Keratinocyte (primary cell): ENCODE results near the gene LLCFC1. TPM values are rescaled to one million over a fixed set of nuclear protein-coding genes. Genes with fewer than 3 reads are reported as not detected.

Experiments used
- DNase-seq: peaks from one replicate; pipeline ENCODE4 v3.0.0-alpha.2; 2011; ENCODE audit warnings: low read depth, missing footprints, low spot score
- FAIRE-seq: peaks from 2 replicates; lab custom pipeline; 2011; peaks lifted over from hg19 to GRCh38; lab: Jason Lieb, UNC
- H2AFZ ChIP-seq: 2 replicates; pipeline ENCODE4 v1.6.0; 2012; ENCODE audit warnings: low read length, control low read depth, inconsistent platforms; ENCODE audit not compliant: control insufficient read depth
- H3K27ac ChIP-seq: 2 replicates; pipeline ENCODE4 v1.5.1; 2011; ENCODE audit warnings: low read length; ENCODE audit not compliant: control insufficient read depth, insufficient read depth
- H3K27me3 ChIP-seq: 3 replicates; pipeline ENCODE4 v1.6.0; 2011; ENCODE audit warnings: low read length; ENCODE audit not compliant: control insufficient read depth, insufficient read depth; ENCODE audit errors: extremely low read depth
- H3K36me3 ChIP-seq, 2 experiments: 2 replicates in 1 of 2; 3 replicates in 1 of 2; pipeline ENCODE4 v1.5.1; 2011; ENCODE audit warnings: low read length in 2 of 2, mild to moderate bottlenecking in 1 of 2; ENCODE audit not compliant: control insufficient read depth in 2 of 2, insufficient read depth in 2 of 2; ENCODE audit errors: extremely low read depth in 1 of 2
- H3K4me1 ChIP-seq: 3 replicates; pipeline ENCODE4 v1.5.1; 2011; ENCODE audit warnings: low read length; ENCODE audit not compliant: control insufficient read depth, insufficient read depth; ENCODE audit errors: extremely low read depth
- H3K4me2 ChIP-seq: 3 replicates; pipeline ENCODE4 v1.6.0; 2011; ENCODE audit warnings: low read depth, low read length; ENCODE audit not compliant: control insufficient read depth, insufficient read depth; ENCODE audit errors: extremely low read depth
- H3K4me3 ChIP-seq, 3 experiments: fragments of 200-600 bp in 1 of 3; sonication (generic) in 1 of 3; 2 replicates in 2 of 3; 3 replicates in 1 of 3; pipeline ENCODE4 v1.5.1; 2011 to 2016; ENCODE audit warnings: low read length in 3 of 3, mild to moderate bottlenecking in 3 of 3, control low read depth in 2 of 3, inconsistent platforms in 1 of 3, low read depth in 1 of 3, mixed read lengths in 1 of 3, mixed run types in 1 of 3, moderate library complexity in 1 of 3; ENCODE audit not compliant: control insufficient read depth in 2 of 3, insufficient read depth in 2 of 3; ENCODE audit errors: extremely low read depth in 1 of 3
- H3K79me2 ChIP-seq: 2 replicates; pipeline ENCODE4 v1.6.0; 2012; ENCODE audit warnings: low read length; ENCODE audit not compliant: control insufficient read depth, insufficient read depth
- H3K9ac ChIP-seq: 3 replicates; pipeline ENCODE4 v1.6.0; 2011; ENCODE audit warnings: low read length; ENCODE audit not compliant: control insufficient read depth, insufficient read depth; ENCODE audit errors: extremely low read depth
- H3K9me1 ChIP-seq: 3 replicates; pipeline ENCODE4 v1.6.0; 2011; ENCODE audit warnings: low read length; ENCODE audit not compliant: control insufficient read depth, insufficient read depth; ENCODE audit errors: extremely low read depth
- H3K9me3 ChIP-seq: 2 replicates; pipeline ENCODE4 v1.5.1; 2012; ENCODE audit warnings: low read depth, low read length; ENCODE audit not compliant: control insufficient read depth
- H4K20me1 ChIP-seq: 3 replicates; pipeline ENCODE4 v1.6.0; 2011; ENCODE audit warnings: low read length; ENCODE audit not compliant: control insufficient read depth, insufficient read depth; ENCODE audit errors: extremely low read depth
- CTCF ChIP-seq, 3 experiments: IDR thresholded peaks in 1 of 3; conservative IDR thresholded peaks in 1 of 3; optimal IDR thresholded peaks in 1 of 3; 2 replicates in 2 of 3; 3 replicates in 1 of 3; pipeline versions ENCODE3 to v1.5.1; 2011; ENCODE audit warnings: low read length in 3 of 3, mild to moderate bottlenecking in 3 of 3, moderate library complexity in 2 of 3, control low read depth in 1 of 3, inconsistent platforms in 1 of 3; ENCODE audit not compliant: insufficient read depth in 2 of 3; ENCODE audit errors: extremely low read depth in 1 of 3
- EZH2 ChIP-seq: IDR thresholded peaks from one replicate; pipeline ENCODE4 v1.6.1; 2012; ENCODE audit warnings: inconsistent platforms, mild to moderate bottlenecking, low read length, moderate library complexity
- dilution Hi-C: fragments of 300-500 bp; cut with MboI; formaldehyde crosslinking; loops from one replicate; pipeline ENCODE4 v1.7.0; 2020; ENCODE audit warnings: low sequenced_read_pairs; ENCODE audit not compliant: extremely low pct_ligation_motif_present
- polyA plus RNA-seq, 5 experiments: library from polyadenylated mRNA; depleted of rRNA in 3 of 5; stranded (reverse) in 3 of 5; stranded (forward) in 1 of 5; unstranded in 1 of 5; fragments of >200 nt; gene quantifications; 1 replicate in 1 of 5; 2 replicates in 3 of 5; 3 replicates in 1 of 5; pipeline versions ENCODE4 v1.2.1 to v1.2.3, GENCODE V29; 2011 to 2012; ENCODE audit warnings: missing spikeins in 2 of 5, low read depth in 1 of 5, low replicate concordance in 1 of 5

The LLCFC1 gene
- polyA plus RNA-seq, 1 donor (not counting 4 experiments of a cell fraction or from before 2014, with no cell fraction given): not detected

GRCh38 chr7:142910031-142910433 is 29.3 kb upstream of the LLCFC1 start:
- Histone ChIP-seq H3K4me3 (no peak overlapping the region), H2AFZ (no peak overlapping the region), H3K79me2 (no peaks in the 10 kb centered on the region), H3K27me3 (no peaks in the 10 kb centered on the region), H3K9me1 (no peaks in the 10 kb centered on the region), H3K4me2 (no peak overlapping the region), H3K36me3 (no peaks in the 10 kb centered on the region), H3K9me3 (no peaks in the 10 kb centered on the region), H3K4me1 (no peaks in the 10 kb centered on the region), H4K20me1 (no peaks in the 10 kb centered on the region), H3K27ac (no peak overlapping the region), H3K9ac (no peak overlapping the region)
- dilution Hi-C loops: no loop called here
- FAIRE-seq (no peak), DNase-seq (no peak)
- TF ChIP-seq EZH2 (no peak), CTCF (optimal IDR thresholded peaks at IDR 0.05 in 1 of 3, IDR thresholded peaks at IDR 0.05 in 1 of 3, conservative IDR thresholded peaks at IDR 0.05 in 1 of 3; ENCODE audit: extremely low read depth in 1 of 3, insufficient read depth in 2 of 3, low read length in 3 of 3) (no peak)

GRCh38 chr7:142910481-142910880 is 28.8 kb upstream of the LLCFC1 start:
- H2AFZ ChIP-seq: no peak overlapping the region
- H3K27me3 ChIP-seq: no peaks in the 10 kb centered on the region
- H4K20me1 ChIP-seq: no peaks in the 10 kb centered on the region
- no peak overlapping the region for H3K9ac ChIP-seq
- no peak overlapping the region for H3K4me3 ChIP-seq
- FAIRE-seq (no peak), DNase-seq (no peak)
- H3K79me2 ChIP-seq: no peaks in the 10 kb centered on the region
- H3K36me3 ChIP-seq: no peaks in the 10 kb centered on the region
- no peak overlapping the region for H3K27ac ChIP-seq
- H3K4me1 ChIP-seq: no peaks in the 10 kb centered on the region
- H3K9me3 ChIP-seq: no peaks in the 10 kb centered on the region
- H3K9me1 ChIP-seq: no peaks in the 10 kb centered on the region
- no peak for TF ChIP-seq EZH2
- no peak for TF ChIP-seq CTCF (optimal IDR thresholded peaks at IDR 0.05 in 1 of 3, IDR thresholded peaks at IDR 0.05 in 1 of 3, conservative IDR thresholded peaks at IDR 0.05 in 1 of 3; ENCODE audit: extremely low read depth in 1 of 3, insufficient read depth in 2 of 3, low read length in 3 of 3)
- no peak overlapping the region for H3K4me2 ChIP-seq
- dilution Hi-C loops: no loop called here
